Omental fat pad (tissue), 4 donors: ENCODE data around the gene HS1BP3. TPM values are rescaled to one million over a fixed set of nuclear protein-coding genes. Genes with fewer than 3 reads are reported as not detected.
A peak's percentile ranks its signal among the peaks of the same experiment; 100 is the strongest.

ENCODE experiments used
- ATAC-seq: fragments of 150-250 bp; one replicate; pipeline ENCODE4 v1.9.1; 2016; ENCODE audit warnings: mild to moderate bottlenecking, moderate library complexity; ENCODE audit not compliant: low FRiP score
- DNase-seq: peaks from one replicate; pipeline ENCODE4 v3.0.0-alpha.2; 2019; ENCODE audit warnings: low spot score
- total RNA-seq, 4 donors: library from RNA; depleted of rRNA; stranded (reverse); fragments of >200 nt; gene quantifications; one replicate each; pipeline ENCODE4 v1.1.0, GENCODE V29; 2016
- TF ChIP-seq, protein P1 (sequence below), 3 donors: fragments of 450-650 bp; IDR thresholded peaks; one replicate each; pipeline ENCODE4 v1.5.1; 2016 to 2017; ENCODE audit warnings: antibody characterized with exemption in 3 of 3, mild to moderate bottlenecking in 3 of 3, moderate library complexity in 2 of 3

HS1BP3 gene
- total RNA-seq, 4 donors from 2014 or later, result 17.7 to 30.3 (median 22.8) TPM

GRCh38 chr2:20669562-20670314 is 18.8 kb upstream of the HS1BP3 start:
- TF ChIP-seq, protein P1, sequence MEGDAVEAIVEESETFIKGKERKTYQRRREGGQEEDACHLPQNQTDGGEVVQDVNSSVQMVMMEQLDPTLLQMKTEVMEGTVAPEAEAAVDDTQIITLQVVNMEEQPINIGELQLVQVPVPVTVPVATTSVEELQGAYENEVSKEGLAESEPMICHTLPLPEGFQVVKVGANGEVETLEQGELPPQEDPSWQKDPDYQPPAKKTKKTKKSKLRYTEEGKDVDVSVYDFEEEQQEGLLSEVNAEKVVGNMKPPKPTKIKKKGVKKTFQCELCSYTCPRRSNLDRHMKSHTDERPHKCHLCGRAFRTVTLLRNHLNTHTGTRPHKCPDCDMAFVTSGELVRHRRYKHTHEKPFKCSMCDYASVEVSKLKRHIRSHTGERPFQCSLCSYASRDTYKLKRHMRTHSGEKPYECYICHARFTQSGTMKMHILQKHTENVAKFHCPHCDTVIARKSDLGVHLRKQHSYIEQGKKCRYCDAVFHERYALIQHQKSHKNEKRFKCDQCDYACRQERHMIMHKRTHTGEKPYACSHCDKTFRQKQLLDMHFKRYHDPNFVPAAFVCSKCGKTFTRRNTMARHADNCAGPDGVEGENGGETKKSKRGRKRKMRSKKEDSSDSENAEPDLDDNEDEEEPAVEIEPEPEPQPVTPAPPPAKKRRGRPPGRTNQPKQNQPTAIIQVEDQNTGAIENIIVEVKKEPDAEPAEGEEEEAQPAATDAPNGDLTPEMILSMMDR (IDR thresholded peaks at IDR 0.05), result no peak
- no peak for DNase-seq

GRCh38 chr2:20668871-20669475 is 18.1 kb upstream of the HS1BP3 start:
- no peak for DNase-seq

More at GRCh38 chr2:20669562-20670314, 18.8 kb upstream of the HS1BP3 start:
- no peak for ATAC-seq

DNA sequence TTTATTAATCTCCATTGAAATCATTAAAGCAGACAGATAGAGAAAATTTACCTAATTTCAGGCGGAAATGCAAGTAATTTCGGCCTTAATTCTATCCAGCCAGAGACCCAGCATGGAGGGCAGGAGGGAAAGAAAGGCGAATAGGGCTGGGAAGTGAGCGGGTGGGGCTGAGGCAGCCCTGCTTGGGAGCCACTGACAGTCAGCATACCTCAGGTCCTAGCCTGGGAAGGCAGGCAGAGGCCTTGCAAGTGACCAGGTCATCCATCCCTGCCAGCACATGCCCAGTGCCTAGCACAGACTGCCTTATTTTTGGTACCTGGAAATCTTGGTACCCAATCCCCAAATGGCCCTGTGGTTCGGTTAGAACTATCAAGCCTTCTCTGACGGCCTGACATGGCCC is 17.6 kb upstream of the HS1BP3 start:
- ATAC-seq (no peak), DNase-seq (no peak)
- TF ChIP-seq, protein P1 (IDR thresholded peaks at IDR 0.05), result no peak

More at GRCh38 chr2:20668871-20669475, 18.1 kb upstream of the HS1BP3 start:
- TF ChIP-seq, protein P1 (IDR thresholded peaks at IDR 0.05), result no peak
- ATAC-seq, result no peak

DNA sequence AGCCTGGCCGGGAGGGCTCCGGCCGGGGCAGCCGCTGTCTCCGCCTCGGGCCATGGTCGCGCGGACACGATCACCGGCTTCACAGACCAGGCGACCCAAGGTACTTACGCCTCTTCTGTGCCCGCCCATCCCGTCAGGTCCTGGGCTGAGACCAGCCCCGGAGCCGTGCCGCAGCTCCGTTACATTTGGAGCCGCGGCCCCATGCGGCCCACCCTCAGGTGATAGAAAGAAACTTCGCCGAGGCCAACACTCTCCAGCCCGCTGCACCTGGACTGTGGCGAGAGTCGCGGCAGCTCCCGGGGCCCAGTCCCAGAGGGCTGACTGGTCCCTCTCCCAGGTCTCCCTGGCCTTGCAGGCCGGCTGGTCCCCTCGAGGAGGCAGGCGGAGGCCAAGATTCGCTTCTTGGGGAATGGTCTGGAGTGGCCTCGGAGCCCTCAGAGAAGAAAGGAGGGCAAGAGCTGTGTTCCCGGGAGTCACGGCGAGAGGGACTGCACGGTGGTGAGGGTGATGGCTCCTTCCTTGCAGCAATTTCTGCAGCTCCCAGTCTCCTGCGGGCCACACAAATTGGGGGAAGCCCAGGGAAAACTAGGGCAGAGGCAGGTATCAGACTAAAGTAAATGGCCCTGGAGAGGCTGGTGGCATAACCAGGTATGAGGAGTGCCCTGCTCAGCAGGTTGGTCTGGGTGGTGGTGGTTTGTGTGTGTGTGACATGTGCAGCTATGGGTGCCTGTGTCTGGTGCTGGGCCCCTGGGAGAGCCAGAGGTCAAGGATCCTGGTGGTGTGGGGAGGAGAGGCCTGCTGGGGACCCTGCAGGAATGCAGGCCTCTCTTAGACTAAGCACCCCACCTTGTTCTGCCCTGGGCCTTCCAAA is 16.9 kb upstream of the HS1BP3 start:
- ATAC-seq (no peak), DNase-seq (no peak)
- TF ChIP-seq, protein P1 (IDR thresholded peaks at IDR 0.05), result no peak

GRCh38 chr2:20667151-20667530 is 16.2 kb upstream of the HS1BP3 start:
- ATAC-seq (peak; percentile 41), DNase-seq (no peak)
- TF ChIP-seq, protein P1 (IDR thresholded peaks at IDR 0.05), result no peak

DNA sequence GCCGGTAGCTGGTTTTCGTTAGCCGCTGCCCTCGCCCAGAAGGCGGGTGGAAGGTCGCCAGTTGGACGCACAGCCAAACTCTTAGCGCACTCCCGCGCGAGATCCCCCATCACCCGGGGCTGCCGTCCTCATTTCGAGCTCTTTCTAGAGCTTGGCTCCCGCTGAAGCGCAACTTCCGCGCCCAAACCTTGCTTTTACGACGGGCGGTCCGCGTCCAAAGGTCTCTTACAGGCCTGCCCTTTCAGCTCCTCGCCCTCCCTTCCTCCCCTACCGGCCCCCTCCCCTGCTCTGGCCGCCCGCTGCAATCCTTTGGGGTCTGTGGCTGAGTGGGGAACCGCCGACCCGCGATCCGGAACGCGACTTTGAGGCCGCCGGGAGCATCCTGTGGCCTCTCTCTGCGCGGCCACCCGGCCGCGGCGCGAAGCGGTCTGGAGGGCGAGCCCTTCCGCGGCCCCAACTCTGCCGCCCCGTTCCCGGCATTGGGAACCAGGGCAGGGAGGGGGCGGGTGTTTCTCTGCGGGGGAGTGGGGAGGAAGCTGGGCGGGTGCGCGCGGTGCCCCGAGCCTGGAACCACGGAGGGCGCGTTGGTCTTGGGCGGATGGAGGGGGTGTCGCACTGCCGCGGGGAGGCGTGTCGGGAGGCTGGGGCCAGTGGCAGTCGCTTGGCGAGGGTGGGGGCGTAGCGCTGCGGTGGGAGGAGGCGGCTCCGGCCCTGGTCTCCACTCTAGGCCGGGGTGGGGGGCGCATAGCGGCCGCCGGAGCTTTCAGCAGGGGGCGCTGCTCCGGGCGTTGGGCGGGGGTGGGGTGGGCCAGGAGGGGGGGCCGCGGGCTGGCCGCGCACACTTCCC is 15.6 kb upstream of the HS1BP3 start, which contains the start of gene GDF7:
Gene GDF7, plus strand, starts transcription at position 841 of the 847 bp plus-strand sequence. CDS start 96 bp downstream, outside the sequence.
- TF ChIP-seq, protein P1 (IDR thresholded peaks at IDR 0.05), result no peak
- ATAC-seq (peak; percentile 12), DNase-seq (no peak)
